H9 (cell line): ENCODE measurements around the gene INTS6. TPM values are rescaled to one million over a fixed set of nuclear protein-coding genes. Genes with fewer than 3 reads are reported as not detected.

Experiments
- DNase-seq: peaks from one replicate; pipeline ENCODE4 v3.0.0-alpha.2; 2017
- H2AFZ ChIP-seq: one replicate; pipeline ENCODE4 v1.6.1; 2013; ENCODE audit warnings: mild to moderate bottlenecking, low read length, control low read depth, moderate library complexity
- H2AK5ac ChIP-seq: 2 replicates; pipeline ENCODE4 v1.6.1; 2013; ENCODE audit warnings: low read length, control low read depth, mixed read lengths; ENCODE audit not compliant: insufficient read length
- H2BK120ac ChIP-seq: one replicate; pipeline ENCODE4 v1.6.1; 2013; ENCODE audit warnings: low read depth, mild to moderate bottlenecking, low read length, control low read depth, inconsistent platforms; ENCODE audit not compliant: poor library complexity, severe bottlenecking
- H2BK12ac ChIP-seq: 2 replicates; pipeline ENCODE4 v1.6.1; 2013; ENCODE audit warnings: low read length, control low read depth, mixed read lengths, low read depth; ENCODE audit not compliant: insufficient read length
- H2BK15ac ChIP-seq: 2 replicates; pipeline ENCODE4 v1.6.1; 2013; ENCODE audit warnings: low read depth, low read length, control low read depth
- H2BK20ac ChIP-seq: one replicate; pipeline ENCODE4 v1.6.1; 2013; ENCODE audit warnings: low read depth, mild to moderate bottlenecking, low read length, control low read depth, inconsistent platforms; ENCODE audit not compliant: poor library complexity, severe bottlenecking
- H2BK5ac ChIP-seq: 2 replicates; pipeline ENCODE4 v1.6.1; 2013; ENCODE audit warnings: low read length, control low read depth, mixed read lengths; ENCODE audit not compliant: insufficient read length
- H3K14ac ChIP-seq: 2 replicates; pipeline ENCODE4 v1.6.1; 2013; ENCODE audit warnings: low read length, control low read depth; ENCODE audit not compliant: insufficient read depth
- H3K18ac ChIP-seq: 2 replicates; pipeline ENCODE4 v1.6.1; 2013; ENCODE audit warnings: low read depth, mild to moderate bottlenecking, mixed read lengths, low read length, control low read depth; ENCODE audit not compliant: insufficient read length
- H3K23ac ChIP-seq: 2 replicates; pipeline ENCODE4 v1.6.1; 2013; ENCODE audit warnings: low read length, control low read depth, mixed read lengths, low read depth; ENCODE audit not compliant: insufficient read length
- H3K23me2 ChIP-seq: 2 replicates; pipeline ENCODE4 v1.6.1; 2013; ENCODE audit warnings: low read depth, mild to moderate bottlenecking, mixed read lengths, low read length, control low read depth; ENCODE audit not compliant: insufficient read length, poor library complexity, severe bottlenecking
- H3K27ac ChIP-seq: 2 replicates; pipeline ENCODE4 v1.5.1; 2013; ENCODE audit warnings: low read length, control low read depth, mixed read lengths, low read depth; ENCODE audit not compliant: insufficient read length
- H3K27me3 ChIP-seq: 2 replicates; pipeline ENCODE4 v1.6.1; 2013; ENCODE audit warnings: low read length, control low read depth, inconsistent platforms; ENCODE audit not compliant: insufficient read depth
- H3K4ac ChIP-seq: 2 replicates; pipeline ENCODE4 v1.6.1; 2013; ENCODE audit warnings: low read depth, mild to moderate bottlenecking, control low read depth, inconsistent platforms, low read length, moderate library complexity
- H3K4me1 ChIP-seq: 2 replicates; pipeline ENCODE4 v1.6.1; 2013; ENCODE audit warnings: low read length, control low read depth, inconsistent platforms; ENCODE audit not compliant: insufficient read depth
- H3K4me2 ChIP-seq: 2 replicates; pipeline ENCODE4 v1.6.1; 2013; ENCODE audit warnings: low read length, control low read depth, mixed read lengths; ENCODE audit not compliant: insufficient read length, insufficient read depth
- H3K56ac ChIP-seq: 2 replicates; pipeline ENCODE4 v1.6.1; 2013; ENCODE audit warnings: low read depth, mild to moderate bottlenecking, mixed read lengths, low read length, control low read depth; ENCODE audit not compliant: insufficient read length
- H3K79me1 ChIP-seq: 2 replicates; pipeline ENCODE4 v1.6.1; 2013; ENCODE audit warnings: low read depth, mild to moderate bottlenecking, moderate library complexity, low read length, control low read depth, inconsistent platforms; ENCODE audit not compliant: insufficient read depth, poor library complexity, severe bottlenecking
- H3K79me2 ChIP-seq: 2 replicates; pipeline ENCODE4 v1.6.1; 2013; ENCODE audit warnings: low read length, control low read depth, inconsistent platforms; ENCODE audit not compliant: insufficient read depth
- H3K9ac ChIP-seq: 2 replicates; pipeline ENCODE4 v1.6.1; 2013; ENCODE audit warnings: low read length, control low read depth, mixed read lengths; ENCODE audit not compliant: insufficient read length; ENCODE audit errors: extremely low read depth
- H3K9me3 ChIP-seq: one replicate; pipeline ENCODE4 v1.6.1; 2013; ENCODE audit warnings: low read depth, low read length, inconsistent platforms; ENCODE audit not compliant: control insufficient read depth
- H3T11ph ChIP-seq: one replicate; pipeline ENCODE4 v1.6.1; 2013; ENCODE audit warnings: mild to moderate bottlenecking, low read length, control low read depth, inconsistent platforms
- H4K20me1 ChIP-seq: one replicate; pipeline ENCODE4 v1.6.1; 2013; ENCODE audit not compliant: control insufficient read depth, insufficient read length, insufficient read depth
- H4K5ac ChIP-seq: 2 replicates; pipeline ENCODE4 v1.6.1; 2013; ENCODE audit warnings: low read depth, mild to moderate bottlenecking, mixed read lengths, low read length, control low read depth; ENCODE audit not compliant: insufficient read length
- H4K8ac ChIP-seq: replicated peaks from 2 replicates; pipeline ENCODE4 v1.6.1; 2013; ENCODE audit warnings: low read length, control low read depth, mixed read lengths, low read depth; ENCODE audit not compliant: insufficient read length
- H4K91ac ChIP-seq: 2 replicates; pipeline ENCODE4 v1.6.1; 2013; ENCODE audit warnings: low read depth, mild to moderate bottlenecking, moderate library complexity, mixed read lengths, low read length, control low read depth; ENCODE audit not compliant: insufficient read length
- H3K27ac Mint-ChIP-seq, 3 experiments: 2 replicates in 2 of 3; 3 replicates in 1 of 3; pipeline ENCODE4 v1.8.0; 2020 to 2021; ENCODE audit warnings: mixed read lengths in 3 of 3, mild to moderate bottlenecking in 1 of 3, moderate library complexity in 1 of 3
- H3K27me3 Mint-ChIP-seq: 2 replicates; pipeline ENCODE4 v1.8.0; 2021; ENCODE audit warnings: low read depth, mild to moderate bottlenecking, moderate library complexity, mixed read lengths
- H3K36me3 Mint-ChIP-seq, 3 experiments: 2 replicates in 2 of 3; 3 replicates in 1 of 3; pipeline ENCODE4 v1.8.0; 2020 to 2021; ENCODE audit warnings: low read depth in 3 of 3, mixed read lengths in 3 of 3; ENCODE audit not compliant: insufficient read depth in 1 of 3
- H3K4me1 Mint-ChIP-seq, 2 experiments: 2 replicates each; pipeline ENCODE4 v1.8.0; 2020; ENCODE audit warnings: mixed read lengths in 2 of 2
- H3K4me3 Mint-ChIP-seq, 2 experiments: 2 replicates in 1 of 2; 3 replicates in 1 of 2; pipeline ENCODE4 v1.8.0; 2020 to 2021; ENCODE audit warnings: mild to moderate bottlenecking in 2 of 2, mixed read lengths in 2 of 2, moderate library complexity in 1 of 2
- H3K9me3 Mint-ChIP-seq, 2 experiments: 2 replicates in 1 of 2; 3 replicates in 1 of 2; pipeline ENCODE4 v1.8.0; 2020; ENCODE audit warnings: mild to moderate bottlenecking in 2 of 2, mixed read lengths in 2 of 2, moderate library complexity in 1 of 2
- WGBS: extraction: QIAGEN DNeasy Blood & Tissue Kit; methylation state at CpG from one replicate; pipeline ENCODE4 v1.1.7; 2013; ENCODE audit warnings: missing lambda C conversion rate, low lambda C conversion rate, mixed read lengths; ENCODE audit not compliant: insufficient read length; ENCODE audit errors: extremely low coverage; 5-methylcytosine and 5-hydroxymethylcytosine counted together
- total RNA-seq: library from RNA; stranded (reverse); gene quantifications from 2 replicates; pipeline ENCODE4 v1.2.1, GENCODE V29; 2021
- TF ChIP-seq, protein P1 (sequence below): fragments of 200-600 bp; sonication (generic); conservative IDR thresholded peaks from 3 replicates; pipeline ENCODE4 v1.8.0; 2021; ENCODE audit warnings: antibody characterized with exemption, mild to moderate bottlenecking

Gene INTS6
- total RNA-seq, 1 experiment from 2014 or later, result 61.2 TPM

DNA sequence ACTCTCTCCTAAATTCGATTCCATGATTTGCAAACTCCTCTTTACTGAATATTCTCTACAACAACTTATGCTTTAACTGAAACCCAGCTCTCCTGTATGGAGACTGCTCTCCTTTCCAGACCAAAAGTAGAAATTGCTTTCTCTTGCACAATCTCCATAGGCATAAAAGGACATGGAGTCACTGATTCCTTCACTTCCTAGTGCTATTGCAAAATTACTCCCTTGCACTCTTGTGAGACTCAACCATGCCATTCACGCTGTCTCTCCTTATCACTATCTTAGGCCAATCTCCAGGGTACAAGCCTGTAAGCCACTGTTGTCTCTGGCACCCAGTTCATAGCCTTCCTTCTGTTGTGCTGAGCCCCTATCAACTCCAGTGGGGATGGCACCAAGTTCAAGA, 82.7 kb downstream of the INTS6 start:
- H3K9me3 ChIP-seq, result no peaks in the 10 kb centered on the region
- no peaks in the 10 kb centered on the region for H3K79me1 ChIP-seq
- H3K23ac ChIP-seq, result no peak overlapping the region
- H2AFZ ChIP-seq, result no peak overlapping the region
- Mint-ChIP-seq H3K4me3 (no peak overlapping the region), H3K4me1 (no peaks in the 10 kb centered on the region), H3K27me3 (no peaks in the 10 kb centered on the region), H3K36me3 (peaks cover 17 to 34% (median 22%) of the 10 kb centered on the region in 3 experiments; a peak in 6 of 7 replicates), H3K9me3 (no peaks in the 10 kb centered on the region), H3K27ac (peak overlapping the region in 2 of 3 experiments; percentile 59 to 77; a peak in 6 of 7 replicates)
- H4K91ac ChIP-seq, result no peak overlapping the region
- WGBS, result 100% methylated on average over 1 of the region's 2 CpGs
- no peak overlapping the region for H2BK15ac ChIP-seq
- no peak overlapping the region for H2BK20ac ChIP-seq
- no peak overlapping the region for H3K4me2 ChIP-seq
- no peak overlapping the region for H3K14ac ChIP-seq
- H3K56ac ChIP-seq, result no peak overlapping the region
- H3K4me1 ChIP-seq, result no peaks in the 10 kb centered on the region; the same call in 1 of the 2 replicates
- H3K9ac ChIP-seq, result no peak overlapping the region
- H3K4ac ChIP-seq, result no peak overlapping the region
- H4K5ac ChIP-seq, result no peak overlapping the region
- DNase-seq, result no peak
- no peaks in the 10 kb centered on the region for H4K20me1 ChIP-seq
- H3K18ac ChIP-seq, result no peak overlapping the region
- no peak overlapping the region for H3T11ph ChIP-seq
- H4K8ac ChIP-seq, result no peak overlapping the region
- no peaks in the 10 kb centered on the region for H3K79me2 ChIP-seq
- TF ChIP-seq, protein P1, sequence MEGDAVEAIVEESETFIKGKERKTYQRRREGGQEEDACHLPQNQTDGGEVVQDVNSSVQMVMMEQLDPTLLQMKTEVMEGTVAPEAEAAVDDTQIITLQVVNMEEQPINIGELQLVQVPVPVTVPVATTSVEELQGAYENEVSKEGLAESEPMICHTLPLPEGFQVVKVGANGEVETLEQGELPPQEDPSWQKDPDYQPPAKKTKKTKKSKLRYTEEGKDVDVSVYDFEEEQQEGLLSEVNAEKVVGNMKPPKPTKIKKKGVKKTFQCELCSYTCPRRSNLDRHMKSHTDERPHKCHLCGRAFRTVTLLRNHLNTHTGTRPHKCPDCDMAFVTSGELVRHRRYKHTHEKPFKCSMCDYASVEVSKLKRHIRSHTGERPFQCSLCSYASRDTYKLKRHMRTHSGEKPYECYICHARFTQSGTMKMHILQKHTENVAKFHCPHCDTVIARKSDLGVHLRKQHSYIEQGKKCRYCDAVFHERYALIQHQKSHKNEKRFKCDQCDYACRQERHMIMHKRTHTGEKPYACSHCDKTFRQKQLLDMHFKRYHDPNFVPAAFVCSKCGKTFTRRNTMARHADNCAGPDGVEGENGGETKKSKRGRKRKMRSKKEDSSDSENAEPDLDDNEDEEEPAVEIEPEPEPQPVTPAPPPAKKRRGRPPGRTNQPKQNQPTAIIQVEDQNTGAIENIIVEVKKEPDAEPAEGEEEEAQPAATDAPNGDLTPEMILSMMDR, result no peak
- H3K23me2 ChIP-seq, result no peaks in the 10 kb centered on the region
- H3K27me3 ChIP-seq, result no peaks in the 10 kb centered on the region
- H3K27ac ChIP-seq, result no peak overlapping the region
- no peak overlapping the region for H2BK120ac ChIP-seq
- no peak overlapping the region for H2BK5ac ChIP-seq
- H2AK5ac ChIP-seq, result no peak overlapping the region
- no peak overlapping the region for H2BK12ac ChIP-seq
